UCSD-AML1 (cell line): ENCODE data around the gene OR51G2.

Experiments used
- DNase-seq: peaks from one replicate; lab custom pipeline; 2025; ENCODE audit not compliant: unreplicated experiment; lab: John Stamatoyannopoulos, UW

The OR51G2 gene

DNA sequence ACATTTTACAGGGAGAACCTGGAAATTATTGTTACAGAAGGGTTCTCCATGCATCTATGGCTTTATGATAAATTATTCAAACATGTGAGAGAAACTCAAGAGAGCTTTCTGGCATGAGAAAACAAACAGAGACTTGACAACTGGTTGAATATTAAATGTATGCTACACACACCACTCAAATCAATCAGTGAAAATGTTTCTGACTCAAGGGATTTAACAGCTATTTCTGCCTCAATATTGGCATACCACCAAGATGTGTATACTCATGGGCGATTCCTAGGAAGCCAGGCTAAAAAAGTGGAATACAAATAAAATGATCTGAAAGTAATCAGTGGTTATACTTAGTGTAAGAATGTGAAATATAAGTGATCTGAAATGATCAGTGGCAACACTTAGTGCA is 53.3 kb downstream of the OR51G2 start:
- DNase-seq, result no peak

DNA sequence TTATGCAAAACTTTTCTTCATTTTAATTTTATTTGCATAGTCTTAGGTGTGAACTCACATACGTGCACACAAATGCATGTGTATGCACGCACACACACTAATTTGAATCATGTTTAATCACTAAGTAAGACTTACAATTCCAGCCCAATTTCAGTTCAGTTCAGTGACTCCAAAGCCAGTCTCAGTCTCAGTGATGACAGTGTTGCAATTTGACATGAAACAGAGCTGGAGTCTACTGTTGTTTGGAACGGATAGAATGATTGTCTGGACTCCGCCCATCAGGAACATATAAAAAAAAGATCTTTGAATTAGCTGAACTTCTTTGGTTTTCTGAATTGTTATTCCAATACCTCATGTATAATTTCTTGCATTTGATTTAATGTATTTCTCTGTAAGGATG is 55.3 kb downstream of the OR51G2 start:
- no peak for DNase-seq
